Tibial nerve (tissue), 4 donors: Measurements from ENCODE around the gene MYO7A. TPM values are rescaled to one million over a fixed set of nuclear protein-coding genes. Genes with fewer than 3 reads are reported as not detected.

ENCODE experiments used
- DNase-seq, 2 donors: peaks; one replicate each; pipeline ENCODE4 v3.0.0-alpha.2; 2019; ENCODE audit warnings: low spot score in 2 of 2
- H3K27ac ChIP-seq, 4 donors: fragments of 200-600 bp; sonication (generic) in 3 of 4; one replicate each; pipeline ENCODE4 v1.5.1; 2017 to 2019; ENCODE audit warnings: mild to moderate bottlenecking in 1 of 4
- H3K27me3 ChIP-seq, 2 donors: fragments of 200-600 bp; sonication (generic) in 1 of 2; one replicate each; pipeline versions ENCODE4 v1.5.1 to v1.6.0; 2017 to 2019
- H3K36me3 ChIP-seq, 3 donors: fragments of 200-600 bp; sonication (generic); one replicate each; pipeline ENCODE4 v1.5.1; 2018 to 2019
- H3K4me1 ChIP-seq, 4 donors: fragments of 200-600 bp; sonication (generic) in 3 of 4; one replicate each; pipeline ENCODE4 v1.5.1; 2017 to 2019
- H3K4me3 ChIP-seq, 4 donors: fragments of 200-600 bp; sonication (generic) in 3 of 4; one replicate each; pipeline ENCODE4 v1.5.1; 2017 to 2019; ENCODE audit warnings: mild to moderate bottlenecking in 1 of 4, moderate library complexity in 1 of 4
- H3K9me3 ChIP-seq, 4 donors: fragments of 200-600 bp; sonication (generic) in 3 of 4; one replicate each; pipeline ENCODE4 v1.5.1; 2017 to 2019
- EP300 ChIP-seq, 2 donors: sonication (generic); formaldehyde crosslinking; IDR thresholded peaks; one replicate each; pipeline ENCODE4 v1.6.1; 2017; ENCODE audit warnings: antibody characterized with exemption in 2 of 2, mild to moderate bottlenecking in 1 of 2
- POLR2A ChIP-seq, 2 donors: fragments of 450-650 bp; IDR thresholded peaks; one replicate each; pipeline ENCODE4 v1.6.1; 2017; ENCODE audit warnings: antibody characterized with exemption in 2 of 2, mild to moderate bottlenecking in 2 of 2, moderate library complexity in 2 of 2
- WGBS, 2 donors: methylation state at CpG; one replicate each; pipeline ENCODE4 v1.1.5; 2018; 5-methylcytosine and 5-hydroxymethylcytosine counted together
- total RNA-seq, 4 donors: library from RNA; depleted of rRNA; stranded (reverse); fragments of >200 nt; gene quantifications; one replicate each; pipeline ENCODE4 v1.1.0, GENCODE V29; 2016
- TF ChIP-seq, protein P1 (sequence below), 5 experiments: fragments of 200-600 bp in 3 of 5; fragments of 450-650 bp in 2 of 5; sonication (generic) in 3 of 5; IDR thresholded peaks; one replicate each; pipeline ENCODE4 v1.5.1; 2016 to 2019; ENCODE audit warnings: antibody characterized with exemption in 5 of 5, mild to moderate bottlenecking in 3 of 5, moderate library complexity in 2 of 5

The MYO7A gene
- total RNA-seq, 4 donors from 2014 or later: 12.6 to 45.0 (median 24.4) TPM

GRCh38 chr11:77212314-77213007 lies 84.4 kb downstream of the MYO7A start:
- Histone ChIP-seq H3K4me1 (peaks cover 0 to 7% (median 0%) of the 10 kb centered on the region in 4 donors), H3K9me3 (no peaks in the 10 kb centered on the region), H3K4me3 (no peak overlapping the region), H3K36me3 (peaks cover 0 to 27% (median 0%) of the 10 kb centered on the region in 3 donors), H3K27ac (no peak overlapping the region), H3K27me3 (no peaks in the 10 kb centered on the region)
- no peak for TF ChIP-seq POLR2A (IDR thresholded peaks at IDR 0.05)
- TF ChIP-seq, protein P1, sequence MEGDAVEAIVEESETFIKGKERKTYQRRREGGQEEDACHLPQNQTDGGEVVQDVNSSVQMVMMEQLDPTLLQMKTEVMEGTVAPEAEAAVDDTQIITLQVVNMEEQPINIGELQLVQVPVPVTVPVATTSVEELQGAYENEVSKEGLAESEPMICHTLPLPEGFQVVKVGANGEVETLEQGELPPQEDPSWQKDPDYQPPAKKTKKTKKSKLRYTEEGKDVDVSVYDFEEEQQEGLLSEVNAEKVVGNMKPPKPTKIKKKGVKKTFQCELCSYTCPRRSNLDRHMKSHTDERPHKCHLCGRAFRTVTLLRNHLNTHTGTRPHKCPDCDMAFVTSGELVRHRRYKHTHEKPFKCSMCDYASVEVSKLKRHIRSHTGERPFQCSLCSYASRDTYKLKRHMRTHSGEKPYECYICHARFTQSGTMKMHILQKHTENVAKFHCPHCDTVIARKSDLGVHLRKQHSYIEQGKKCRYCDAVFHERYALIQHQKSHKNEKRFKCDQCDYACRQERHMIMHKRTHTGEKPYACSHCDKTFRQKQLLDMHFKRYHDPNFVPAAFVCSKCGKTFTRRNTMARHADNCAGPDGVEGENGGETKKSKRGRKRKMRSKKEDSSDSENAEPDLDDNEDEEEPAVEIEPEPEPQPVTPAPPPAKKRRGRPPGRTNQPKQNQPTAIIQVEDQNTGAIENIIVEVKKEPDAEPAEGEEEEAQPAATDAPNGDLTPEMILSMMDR (IDR thresholded peaks at IDR 0.05): no peak
- DNase-seq: no peak
- WGBS, 2 donors: 88 to 95% methylated on average over 8 of the region's 8 CpGs

GRCh38 chr11:77213029-77213579 lies 85.1 kb downstream of the MYO7A start:
- Histone ChIP-seq H3K27me3 (no peaks in the 10 kb centered on the region), H3K36me3 (peaks cover 0 to 27% (median 0%) of the 10 kb centered on the region in 3 donors), H3K4me1 (peaks cover 0 to under 1% (median 0%) of the 10 kb centered on the region in 4 donors), H3K4me3 (no peak overlapping the region), H3K27ac (no peak overlapping the region), H3K9me3 (no peaks in the 10 kb centered on the region)
- 91 to 92% methylated on average over 13 of the region's 13 CpGs for WGBS, 2 donors
- no peak for TF ChIP-seq EP300 (IDR thresholded peaks at IDR 0.05)
- no peak for TF ChIP-seq POLR2A (IDR thresholded peaks at IDR 0.05)
- TF ChIP-seq, protein P1 (IDR thresholded peaks at IDR 0.05): no peak
- DNase-seq: no peak

GRCh38 chr11:77213589-77214428 lies 85.8 kb downstream of the MYO7A start:
- no peaks in the 10 kb centered on the region for H3K27me3 ChIP-seq
- no peak for DNase-seq
- 76 to 82% methylated on average over 13 to 18 of the region's 18 CpGs for WGBS, 2 donors
- H3K27ac ChIP-seq: no peak overlapping the region
- no peak overlapping the region for H3K4me3 ChIP-seq
- H3K36me3 ChIP-seq: peaks cover 0 to 27% (median 0%) of the 10 kb centered on the region in 3 donors
- TF ChIP-seq, protein P1 (IDR thresholded peaks at IDR 0.05): no peak
- TF ChIP-seq POLR2A (IDR thresholded peaks at IDR 0.05): no peak
- TF ChIP-seq EP300 (IDR thresholded peaks at IDR 0.05): no peak
- H3K9me3 ChIP-seq: no peaks in the 10 kb centered on the region
- no peaks in the 10 kb centered on the region for H3K4me1 ChIP-seq

GRCh38 chr11:77214557-77214956 lies 86.5 kb downstream of the MYO7A start:
- Histone ChIP-seq H3K27ac (no peak overlapping the region), H3K27me3 (no peaks in the 10 kb centered on the region), H3K4me3 (no peak overlapping the region), H3K36me3 (peaks cover 0 to 27% (median 0%) of the 10 kb centered on the region in 3 donors), H3K4me1 (no peaks in the 10 kb centered on the region), H3K9me3 (no peaks in the 10 kb centered on the region)
- no peak for TF ChIP-seq EP300 (IDR thresholded peaks at IDR 0.05)
- TF ChIP-seq, protein P1 (IDR thresholded peaks at IDR 0.05): no peak
- no peak for TF ChIP-seq POLR2A (IDR thresholded peaks at IDR 0.05)
- no peak for DNase-seq
- 96% methylated on average over 7 to 9 of the region's 9 CpGs for WGBS, 2 donors
